Measurements from ENCODE around the gene TSPYL6.

DNA sequence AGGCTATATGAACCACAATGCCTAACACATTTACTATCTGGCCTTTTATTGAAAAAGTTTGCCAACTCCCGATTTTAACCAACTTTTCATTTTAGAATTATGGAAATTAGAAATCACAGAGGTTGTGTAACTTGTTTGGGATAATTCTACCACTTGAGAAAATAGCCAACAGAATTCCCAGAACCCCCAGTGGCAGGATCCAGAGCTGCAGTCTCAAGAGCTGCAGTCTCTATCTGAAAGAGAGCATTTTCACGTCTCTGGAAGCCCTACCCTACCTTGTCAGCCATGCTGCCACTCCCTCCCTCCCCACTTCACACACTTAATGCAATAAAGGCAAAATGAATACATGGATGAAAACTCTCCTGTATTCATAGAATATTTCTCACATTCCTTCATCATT is 23.4 kb upstream of the TSPYL6 start:
- TF ChIP-seq POLR2A (IDR thresholded peaks at IDR 0.05), result no peak
- TF ChIP-seq, protein P1, sequence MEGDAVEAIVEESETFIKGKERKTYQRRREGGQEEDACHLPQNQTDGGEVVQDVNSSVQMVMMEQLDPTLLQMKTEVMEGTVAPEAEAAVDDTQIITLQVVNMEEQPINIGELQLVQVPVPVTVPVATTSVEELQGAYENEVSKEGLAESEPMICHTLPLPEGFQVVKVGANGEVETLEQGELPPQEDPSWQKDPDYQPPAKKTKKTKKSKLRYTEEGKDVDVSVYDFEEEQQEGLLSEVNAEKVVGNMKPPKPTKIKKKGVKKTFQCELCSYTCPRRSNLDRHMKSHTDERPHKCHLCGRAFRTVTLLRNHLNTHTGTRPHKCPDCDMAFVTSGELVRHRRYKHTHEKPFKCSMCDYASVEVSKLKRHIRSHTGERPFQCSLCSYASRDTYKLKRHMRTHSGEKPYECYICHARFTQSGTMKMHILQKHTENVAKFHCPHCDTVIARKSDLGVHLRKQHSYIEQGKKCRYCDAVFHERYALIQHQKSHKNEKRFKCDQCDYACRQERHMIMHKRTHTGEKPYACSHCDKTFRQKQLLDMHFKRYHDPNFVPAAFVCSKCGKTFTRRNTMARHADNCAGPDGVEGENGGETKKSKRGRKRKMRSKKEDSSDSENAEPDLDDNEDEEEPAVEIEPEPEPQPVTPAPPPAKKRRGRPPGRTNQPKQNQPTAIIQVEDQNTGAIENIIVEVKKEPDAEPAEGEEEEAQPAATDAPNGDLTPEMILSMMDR (IDR thresholded peaks at IDR 0.05), result peak in 1 of 6 experiments; percentile 13
